Fibroblast of the conjunctiva (primary cell): Measurements from ENCODE around the gene GLYR1.
A peak's percentile ranks its signal among the peaks of the same experiment; 100 is the strongest.

Experiments used
- DNase-seq: peaks from one replicate; pipeline ENCODE4 v3.0.0-alpha.2; 2010; ENCODE audit warnings: low read depth

The GLYR1 gene

DNA sequence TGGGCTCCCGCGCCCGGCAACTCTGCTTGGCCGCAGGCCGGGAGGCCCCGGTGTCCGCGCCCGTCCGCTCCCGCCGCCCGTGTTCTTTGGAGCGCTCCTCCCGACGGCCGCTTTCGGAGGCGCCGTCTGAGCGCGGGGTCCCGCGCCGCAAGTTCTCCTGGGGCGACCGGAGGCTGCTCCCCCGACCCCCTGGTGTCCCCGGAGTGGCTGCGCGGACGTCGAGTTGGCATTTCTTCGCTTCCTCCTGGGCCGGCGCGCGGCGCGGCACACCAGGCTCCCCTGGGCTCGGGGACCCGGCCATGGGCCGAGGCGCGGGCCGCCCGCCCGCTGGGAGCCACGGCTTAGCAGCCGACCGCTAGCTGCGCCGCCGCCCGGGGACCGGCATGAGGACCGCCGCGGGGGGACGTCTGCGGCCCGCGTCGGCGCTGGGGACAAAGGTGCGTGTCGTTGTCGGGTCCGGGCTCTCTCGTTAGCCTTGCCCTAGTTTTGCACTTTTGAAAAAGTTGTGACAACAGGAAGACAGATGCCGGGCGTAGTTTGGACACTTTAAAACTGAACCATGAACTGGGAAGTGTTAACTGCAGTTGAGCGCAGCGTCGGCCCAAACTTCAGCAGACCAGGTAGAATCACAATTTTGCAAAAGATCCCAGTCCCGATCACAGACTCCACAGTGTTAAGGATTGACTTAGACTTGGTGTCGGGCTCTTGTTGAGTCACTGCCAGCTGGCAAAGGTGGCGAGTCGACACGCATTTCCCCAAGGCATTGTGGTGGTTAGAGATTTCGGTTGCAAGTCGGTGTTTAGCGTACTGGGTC is 893 bp upstream of the GLYR1 start:
- peak; percentile 41 for DNase-seq

DNA sequence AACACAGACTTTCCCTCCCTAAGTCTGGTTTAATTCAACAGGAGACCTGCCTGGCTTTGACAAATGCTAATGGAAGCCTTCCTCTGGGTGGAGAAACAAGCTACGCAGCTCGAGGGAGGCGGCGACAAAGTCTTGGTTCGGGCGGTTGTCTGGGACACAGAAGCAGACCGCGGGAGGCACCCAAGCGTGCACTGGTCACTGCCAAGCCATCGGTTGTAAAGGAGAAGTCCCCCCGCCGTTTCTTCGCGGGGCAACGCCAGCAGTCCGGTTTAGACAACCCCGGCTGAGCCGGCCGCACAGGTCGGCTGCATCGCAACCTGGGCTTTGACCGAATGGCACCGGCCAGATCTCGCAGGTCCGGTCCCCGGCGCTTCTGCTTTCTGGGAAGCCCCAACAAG is 586 bp downstream of the GLYR1 start:
- no peak for DNase-seq

DNA sequence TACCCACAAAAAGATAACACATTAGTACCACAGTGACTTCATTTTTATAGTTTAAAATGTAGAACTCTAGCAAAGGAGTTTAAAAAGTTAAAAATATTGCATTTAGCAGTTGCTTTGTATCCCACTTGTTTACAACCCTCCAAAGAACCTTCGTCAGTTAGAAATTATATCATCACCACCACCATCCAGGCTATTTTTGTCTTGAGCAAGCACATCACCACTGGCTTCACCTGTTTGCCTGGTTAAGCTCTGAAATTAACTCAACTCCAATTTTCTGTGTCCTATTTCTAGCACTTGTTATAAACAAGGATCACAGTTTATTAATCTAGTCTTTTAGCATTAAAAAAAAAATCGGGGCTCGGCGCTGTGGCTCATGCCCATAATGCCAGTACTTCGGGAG is 6.1 kb downstream of the GLYR1 start:
- DNase-seq, result no peak

DNA sequence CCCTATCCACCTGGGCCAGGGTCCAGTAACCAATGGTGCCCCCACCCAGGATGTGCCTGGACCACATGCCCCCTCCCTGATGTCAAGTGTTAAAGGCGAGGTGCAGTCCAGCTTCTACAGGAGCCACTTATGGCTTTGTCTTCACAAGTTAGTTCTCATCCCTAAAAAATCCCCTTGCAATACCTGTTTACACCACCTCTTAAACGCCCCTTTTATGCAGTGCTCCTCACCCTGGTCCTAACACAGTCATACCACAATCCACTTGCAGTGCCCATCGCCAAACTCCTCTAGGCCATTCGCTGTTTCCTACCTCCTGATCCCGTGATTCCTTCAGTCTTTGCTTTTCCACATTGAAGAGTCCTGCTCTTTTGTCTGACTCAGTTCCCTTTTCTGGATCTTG is 7.1 kb downstream of the GLYR1 start:
- DNase-seq, result no peak

DNA sequence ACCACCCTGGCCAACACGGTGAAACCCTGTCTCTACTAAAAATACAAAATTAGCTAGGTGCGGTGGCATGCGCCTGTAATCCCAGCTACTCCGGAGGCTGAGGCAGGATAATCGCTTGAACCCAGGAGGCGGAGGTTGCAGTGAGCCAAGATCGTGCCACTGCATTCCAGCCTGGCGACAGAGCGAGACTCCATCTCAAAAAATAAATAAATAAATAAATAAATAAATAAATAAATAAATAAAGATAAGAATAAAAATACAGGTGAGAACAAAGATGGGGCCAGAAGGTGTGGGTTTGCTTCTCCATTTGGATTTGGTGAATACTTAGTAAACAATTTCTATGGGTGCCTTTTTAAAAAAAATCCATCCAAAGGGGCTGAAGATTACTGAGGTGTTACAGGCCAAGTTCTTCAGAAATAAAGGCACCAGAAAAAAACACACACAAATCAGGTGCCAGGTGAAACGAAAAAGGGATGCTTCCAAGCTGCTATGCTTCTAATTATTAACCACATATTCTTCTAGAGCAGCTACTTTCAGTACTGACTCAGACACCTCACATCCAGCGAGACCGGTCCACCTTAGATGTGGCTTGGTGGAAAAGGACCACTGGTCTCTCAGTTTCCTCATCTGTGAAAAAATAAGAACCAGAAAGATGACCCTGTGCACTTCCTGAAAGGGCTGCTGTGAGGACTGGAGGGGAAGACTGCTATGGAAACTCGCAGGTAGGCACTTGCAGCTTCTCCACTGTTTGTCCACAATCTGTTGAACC is 9.2 kb downstream of the GLYR1 start:
- no peak for DNase-seq

DNA sequence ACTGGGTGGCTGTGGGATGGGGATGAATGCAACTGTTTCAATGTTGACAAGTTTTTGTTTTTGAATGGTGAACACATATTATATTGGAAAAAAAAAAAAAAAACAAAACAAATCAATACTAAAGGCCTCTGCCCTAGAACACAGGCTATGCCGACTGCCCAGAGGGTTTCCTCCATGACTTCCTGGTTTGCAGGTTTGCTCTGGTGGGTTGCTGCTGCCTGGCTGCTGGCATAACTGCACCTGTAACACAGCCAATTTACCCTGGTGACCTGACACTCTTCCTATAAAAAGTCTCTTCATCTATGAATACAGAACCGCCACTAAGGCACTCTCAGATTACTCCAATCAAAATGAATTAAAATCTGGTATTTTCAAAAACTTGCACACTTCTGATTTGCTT is 10.4 kb downstream of the GLYR1 start:
- no peak for DNase-seq

DNA sequence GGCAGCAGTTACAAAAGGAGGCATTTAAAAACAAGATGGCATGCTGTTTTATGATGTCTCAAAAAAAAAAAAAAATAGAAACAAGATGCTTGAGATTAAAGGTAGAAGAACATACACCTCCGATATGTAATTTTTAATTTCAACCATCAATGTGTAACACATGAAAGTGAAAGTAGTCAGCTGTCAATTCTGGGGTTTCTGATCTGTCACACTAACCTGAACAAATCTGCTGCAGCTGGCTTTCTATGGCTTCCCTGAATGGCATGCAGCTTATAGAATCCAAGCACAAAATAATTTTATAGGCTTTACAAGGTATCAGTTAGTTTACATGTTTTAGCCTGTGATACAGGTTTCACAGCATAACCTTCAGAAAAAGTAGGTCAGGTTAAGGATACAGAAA is 13.5 kb downstream of the GLYR1 start:
- DNase-seq, result no peak

DNA sequence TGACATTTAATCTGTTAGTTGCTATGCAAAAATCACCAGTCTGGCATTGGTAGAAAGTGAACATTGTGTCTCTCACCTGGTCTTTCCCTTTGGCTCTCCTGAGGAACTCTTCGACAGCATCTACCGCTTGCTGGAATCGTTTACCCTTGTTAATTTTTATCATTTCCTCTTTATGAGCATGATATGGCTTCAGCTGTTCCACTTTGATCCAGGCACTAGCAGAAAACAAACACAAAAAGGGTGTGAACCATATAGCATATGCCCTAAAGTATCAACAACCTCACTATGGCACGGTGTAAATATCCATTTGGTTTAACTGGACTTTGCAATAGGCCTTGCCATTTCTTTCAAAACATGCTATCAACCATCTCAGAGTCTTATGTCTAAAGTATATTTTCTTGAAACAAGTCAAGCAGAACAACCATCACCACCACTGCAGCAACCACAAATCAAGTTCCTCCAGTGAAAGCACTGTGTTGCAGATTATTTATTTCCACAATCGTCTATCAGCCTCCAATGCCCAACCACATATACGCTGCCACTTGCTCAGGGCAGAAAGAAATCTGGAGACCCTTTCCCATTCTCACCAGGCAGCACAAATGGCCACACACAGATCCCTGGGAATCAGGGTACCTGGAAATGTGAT is 14.3 kb downstream of the GLYR1 start:
- DNase-seq, result no peak

DNA sequence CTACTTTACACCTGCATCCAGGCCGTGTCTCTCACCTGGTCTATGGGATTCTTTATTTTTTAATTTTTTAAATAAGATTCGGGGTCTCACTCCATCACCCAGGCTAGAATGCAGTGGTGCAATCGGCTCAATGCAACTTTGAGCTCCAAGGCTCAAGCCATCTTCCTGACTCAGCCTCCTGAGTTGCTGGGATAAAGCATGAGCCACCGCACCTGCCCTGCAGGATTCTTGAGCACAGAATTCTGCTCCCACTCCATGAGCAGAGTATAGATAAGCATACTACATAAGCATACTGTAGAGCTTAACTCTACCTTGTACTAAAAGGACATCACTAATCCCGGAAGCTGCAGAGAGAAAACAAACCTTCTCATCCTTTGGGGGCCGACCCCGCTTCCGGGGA is 15.5 kb downstream of the GLYR1 start:
- no peak for DNase-seq

DNA sequence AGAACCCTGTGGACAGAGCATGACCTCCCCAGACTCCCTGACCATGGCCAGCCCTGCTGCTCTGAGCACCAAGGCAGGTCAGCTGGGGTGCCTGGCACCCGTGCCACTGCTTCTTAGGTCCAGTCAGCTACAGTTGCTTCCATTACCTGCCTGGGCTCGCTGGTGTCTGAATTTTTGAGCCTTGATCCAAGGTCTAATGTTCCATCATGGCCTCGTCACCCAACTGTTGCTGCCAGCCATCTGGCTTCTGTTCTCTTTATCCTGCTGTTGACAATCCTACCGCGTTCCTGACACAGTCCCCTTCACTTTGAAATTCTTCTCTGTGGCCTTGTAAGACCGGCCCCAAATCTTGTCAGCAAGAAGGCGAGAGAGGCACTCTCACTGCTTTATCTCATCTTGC is 16.7 kb downstream of the GLYR1 start:
- DNase-seq, result no peak

DNA sequence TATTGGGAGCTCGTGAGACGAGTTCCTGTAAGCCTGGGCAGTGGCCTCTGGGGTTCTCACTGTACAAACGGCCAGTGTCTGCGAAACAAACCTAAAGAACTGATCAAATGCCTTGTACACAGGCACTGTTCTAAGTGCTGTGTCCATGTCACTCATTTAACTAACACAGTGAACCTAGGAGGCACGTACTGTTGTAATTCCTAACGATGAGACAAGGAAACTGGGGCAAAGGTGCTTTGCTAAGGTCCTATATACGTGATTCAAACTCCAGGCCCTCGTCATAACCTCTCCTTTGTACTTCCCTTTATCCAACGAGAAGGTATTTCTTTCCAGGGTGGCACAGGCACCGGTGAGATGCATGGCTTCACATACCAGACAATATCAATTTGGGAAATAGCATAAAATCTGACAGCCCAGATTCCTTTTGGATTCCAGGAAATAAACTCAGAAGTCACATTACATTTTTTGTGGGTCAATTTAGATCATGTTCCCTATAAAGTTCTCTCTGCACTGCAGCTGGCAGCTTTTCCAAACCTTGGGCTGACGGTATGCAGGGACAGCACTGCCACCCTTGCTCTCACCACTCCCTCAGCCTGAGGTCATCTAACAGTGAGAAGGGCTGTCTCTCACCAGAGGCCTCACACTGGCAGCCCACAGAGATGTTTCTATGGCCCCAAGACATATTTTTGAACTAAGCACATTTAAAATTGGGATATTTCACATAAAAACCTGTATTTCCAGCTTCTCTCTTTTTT is 18.3 kb downstream of the GLYR1 start:
- DNase-seq, result no peak

DNA sequence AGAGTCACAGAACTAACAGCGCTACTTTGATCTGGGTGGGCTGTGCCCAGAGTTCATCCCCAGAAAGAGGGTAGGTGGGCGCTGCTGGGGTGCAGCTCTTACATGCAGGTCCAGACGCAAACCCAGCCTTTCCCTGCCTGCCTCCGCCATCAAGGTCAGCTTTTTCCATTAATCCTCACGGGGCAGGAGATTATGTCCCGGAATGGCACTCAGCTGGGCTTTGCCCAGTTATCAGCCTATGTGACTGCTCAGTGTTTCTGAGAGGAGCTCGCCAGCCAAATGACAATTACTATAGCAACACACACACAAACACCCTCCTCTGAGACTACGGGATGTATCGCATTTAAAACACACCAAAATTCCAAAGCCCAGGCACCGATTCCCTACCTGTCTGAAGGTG is 20.1 kb downstream of the GLYR1 start:
- DNase-seq, result no peak

DNA sequence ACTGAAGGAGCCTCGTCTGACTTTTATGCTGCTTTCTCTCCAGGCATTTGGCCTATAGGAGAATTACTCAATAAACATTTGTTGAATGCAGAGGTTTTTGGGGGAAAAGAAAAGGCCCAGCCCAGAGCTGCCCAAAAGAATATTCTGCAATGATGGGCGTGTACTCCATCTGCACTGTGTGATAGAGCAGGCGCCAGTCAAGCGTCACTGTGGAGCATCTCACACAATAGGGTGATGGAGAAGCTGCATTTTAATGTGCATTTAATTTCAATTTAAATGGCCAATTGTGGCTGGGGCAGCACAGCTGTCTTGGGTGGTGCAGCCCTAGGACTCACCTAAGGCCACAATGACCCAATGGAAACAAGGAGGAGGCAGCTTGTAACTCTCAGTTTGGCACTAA is 20.6 kb downstream of the GLYR1 start:
- no peak for DNase-seq

DNA sequence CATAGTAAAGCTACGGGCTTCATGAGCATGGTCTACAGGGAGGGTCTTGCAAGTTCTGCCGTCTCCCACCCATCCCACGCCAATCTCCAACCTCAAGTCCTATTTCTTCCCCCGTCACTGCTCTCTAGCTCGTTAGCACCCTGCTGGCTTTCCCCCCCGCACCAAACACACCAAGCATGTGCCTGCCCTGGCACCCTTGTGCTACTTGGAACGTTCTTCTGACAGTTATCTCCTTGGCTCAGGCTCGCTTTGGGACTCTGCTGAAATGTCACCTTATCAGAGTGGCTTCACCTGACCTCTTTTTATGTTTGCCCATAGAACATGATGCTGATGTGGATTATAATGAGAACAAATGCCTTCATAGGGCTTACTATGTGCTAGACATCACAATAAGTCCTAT is 21.9 kb downstream of the GLYR1 start:
- DNase-seq, result no peak

DNA sequence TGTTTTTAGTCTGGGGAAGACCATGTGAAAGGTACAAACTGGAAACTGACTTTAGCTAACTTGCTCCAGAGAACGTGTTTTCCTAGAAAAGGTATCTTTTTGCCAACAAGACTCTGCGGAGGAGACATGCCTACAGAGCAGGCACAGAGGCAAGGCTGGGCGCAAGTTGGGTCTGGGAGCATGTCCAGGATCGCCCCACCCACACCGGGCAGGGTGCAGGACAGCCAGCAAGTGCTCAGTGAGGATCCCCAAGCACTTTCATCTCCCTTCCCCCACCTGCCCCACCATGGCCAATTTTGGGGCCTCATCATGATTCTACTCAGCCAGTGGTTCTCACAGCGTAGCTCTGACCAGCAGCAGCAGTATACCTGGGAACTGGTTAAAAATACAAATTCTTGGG is 26.4 kb downstream of the GLYR1 start:
- no peak for DNase-seq

DNA sequence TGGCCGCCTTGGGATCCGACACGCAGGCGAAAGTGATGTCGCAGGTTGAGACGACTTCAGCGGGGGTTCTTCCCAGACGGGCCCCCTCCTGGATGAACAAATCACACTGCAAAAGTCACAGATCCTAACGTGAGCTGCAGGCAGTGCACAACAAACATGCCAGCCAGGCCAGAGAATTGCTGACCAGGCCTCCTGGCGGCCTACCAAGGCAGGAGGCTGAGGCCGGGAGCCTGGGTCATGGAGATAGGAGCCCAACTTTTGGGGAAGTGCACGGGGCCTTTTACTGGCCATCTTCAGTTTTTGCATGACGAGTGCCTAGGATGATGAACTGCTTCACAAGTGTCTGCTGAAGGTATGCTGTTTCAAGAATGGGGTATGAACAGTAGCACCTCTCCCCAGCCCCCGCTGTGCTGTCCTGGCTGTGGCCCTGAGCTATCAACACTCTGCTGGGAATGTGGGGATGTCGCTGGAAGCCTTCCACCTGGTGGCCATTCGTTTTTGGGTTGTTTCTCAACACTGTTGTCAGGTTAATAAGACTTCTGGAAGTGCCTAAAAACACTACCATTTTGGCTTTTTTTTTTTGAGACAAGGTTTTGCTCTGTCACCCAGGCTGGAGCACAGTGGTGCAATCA is 32.4 kb downstream of the GLYR1 start:
- no peak for DNase-seq

DNA sequence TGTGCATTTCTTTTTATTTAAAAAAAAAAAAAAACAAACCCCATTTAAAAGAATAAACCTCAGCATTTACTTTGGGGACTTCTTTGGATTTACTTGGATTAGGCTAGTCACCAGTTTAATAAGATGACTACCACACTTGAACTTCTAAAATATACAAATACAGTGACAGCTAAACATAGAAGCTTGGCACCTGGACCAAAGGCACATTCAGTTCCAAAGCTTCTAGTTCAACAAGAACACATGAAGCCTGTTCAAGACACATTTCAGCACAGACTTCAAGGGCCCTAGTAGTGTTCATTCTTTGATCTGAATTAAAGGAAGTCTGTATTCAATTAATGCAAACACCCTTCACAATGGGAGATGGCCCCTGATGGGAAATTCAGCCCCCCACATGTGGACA is 33.0 kb downstream of the GLYR1 start:
- DNase-seq, result no peak

DNA sequence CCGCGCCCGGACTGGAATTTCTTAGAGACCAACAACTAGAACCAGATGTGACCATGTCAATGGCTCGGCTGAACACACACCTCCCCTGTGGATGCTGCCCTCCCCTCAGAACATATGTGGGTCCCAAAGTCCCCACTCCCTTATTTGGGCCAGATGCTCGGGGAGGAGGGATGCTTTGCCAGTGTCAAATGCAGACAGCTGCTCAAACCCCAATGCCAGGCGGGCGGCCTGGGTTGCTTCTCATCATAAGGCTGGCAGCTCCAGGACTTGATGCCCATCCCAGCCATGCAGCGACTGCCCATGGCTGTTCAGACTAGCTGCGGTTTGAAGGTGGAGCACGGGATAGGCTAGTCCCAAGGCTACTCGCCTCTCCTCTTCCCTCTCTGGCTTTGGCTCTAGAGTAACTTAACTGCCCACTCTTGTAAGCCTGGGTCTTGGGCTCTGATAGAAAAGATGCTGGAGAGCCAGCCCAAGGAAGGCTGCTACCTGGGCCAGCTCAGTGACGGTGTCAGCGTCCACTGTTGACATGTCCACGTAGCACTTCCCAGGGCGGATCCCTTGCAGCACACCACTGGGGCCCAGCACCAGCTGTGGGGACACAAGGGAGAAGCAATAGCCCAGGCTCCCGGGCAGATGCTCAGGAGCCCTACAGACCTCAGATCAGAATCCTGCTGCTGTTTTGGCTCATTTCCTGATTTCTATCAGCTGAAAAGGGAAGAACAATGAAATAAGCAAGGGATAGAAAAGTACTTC is 33.7 kb downstream of the GLYR1 start:
- DNase-seq, result no peak

DNA sequence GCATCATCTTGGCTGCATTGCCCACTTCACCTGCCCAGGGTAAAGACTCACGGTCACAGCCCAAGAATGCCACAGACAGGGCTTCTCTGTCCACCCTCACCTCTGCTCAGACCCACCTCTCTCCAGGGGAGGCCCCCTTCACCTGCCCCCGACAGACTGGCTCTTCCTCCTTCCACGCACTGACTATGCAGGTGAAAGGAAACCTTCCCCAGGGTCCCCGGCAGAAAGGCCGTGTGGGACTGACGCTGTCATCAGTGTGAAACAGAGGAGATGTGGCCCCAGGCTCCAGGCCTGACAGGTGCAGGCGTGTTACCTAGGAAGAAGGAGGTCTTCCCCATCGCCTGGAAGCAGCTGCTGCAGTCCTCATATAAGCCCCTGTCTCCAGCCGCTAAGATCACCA is 35.3 kb downstream of the GLYR1 start:
- DNase-seq, result no peak

DNA sequence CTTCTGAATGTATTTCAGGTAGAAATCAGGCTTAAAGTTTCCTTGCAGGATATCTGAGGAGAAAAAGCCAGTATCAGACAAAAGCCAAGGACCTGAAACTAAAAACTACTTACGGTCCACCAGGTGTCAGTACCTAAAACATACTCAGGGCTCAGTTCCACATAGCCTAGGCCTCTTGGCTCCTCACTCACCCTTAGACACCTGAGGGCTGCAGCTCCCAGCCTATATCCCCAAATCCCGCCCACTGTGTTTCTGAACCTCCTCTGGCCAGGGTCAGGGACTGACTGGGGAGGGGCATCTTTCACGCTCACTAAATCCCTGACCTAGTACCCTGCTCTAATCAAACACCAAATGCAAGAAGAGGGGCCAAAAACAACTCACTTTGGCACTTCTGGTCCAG is 35.8 kb downstream of the GLYR1 start:
- no peak for DNase-seq

DNA sequence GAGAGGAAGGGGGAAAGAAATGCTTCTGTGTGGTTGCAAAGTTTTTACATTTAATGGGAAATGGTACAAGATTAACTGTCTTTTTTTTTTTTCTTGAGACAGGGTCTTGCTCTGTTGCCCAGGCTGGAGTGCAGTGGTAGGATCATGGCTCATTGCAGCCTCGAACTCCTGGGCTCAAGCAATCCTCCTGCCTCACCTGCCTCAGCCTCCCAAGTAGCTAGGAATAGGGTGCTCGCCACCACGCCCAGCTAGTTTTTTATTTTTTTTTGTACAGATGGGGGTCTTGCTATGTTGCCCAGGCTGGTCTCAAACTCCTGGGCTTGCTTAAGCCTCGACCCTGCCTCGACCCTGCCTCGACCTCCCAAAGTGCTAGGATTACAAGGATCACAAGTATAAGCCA is 40.8 kb downstream of the GLYR1 start:
- DNase-seq, result no peak
